ENCODE data around the gene PER3. TPM values are rescaled to one million over a fixed set of nuclear protein-coding genes. Genes with fewer than 3 reads are reported as not detected.

Gene PER3
- total RNA-seq, 3 donors from 2014 or later (not counting 1 experiment from before 2014, with no cell fraction given): 9.1 to 20.8 (median 19.2) TPM

- Mint-ChIP-seq H3K27me3 (ENCODE audit: low read depth in 2 of 2) (no peaks in the 10 kb centered on the region), H3K27ac (no peak overlapping the region), H3K9me3 (peaks cover 0 to 4% of the 10 kb centered on the region in 2 donors), H3K36me3 (peaks cover 11% of the 10 kb centered on the region), H3K4me3 (no peak overlapping the region), H3K4me1 (no peaks in the 10 kb centered on the region)
- no peak overlapping the region for H3K4me3 ChIP-seq (ENCODE audit: low read length)
- no peak for TF ChIP-seq CTCF (IDR thresholded peaks at IDR 0.05)
- intact Hi-C loops (cut with micrococcal nuclease): no loop called here
- H3K27me3 ChIP-seq (ENCODE audit: control insufficient read depth, insufficient read depth, low read length): no peaks in the 10 kb centered on the region
- peaks cover 6% of the 10 kb centered on the region for H3K36me3 ChIP-seq (ENCODE audit: control insufficient read depth, insufficient read depth, low read length)
- H3K27ac ChIP-seq (ENCODE audit: low read length): no peak overlapping the region
- no peak for DNase-seq
- no peak for ATAC-seq
- no peaks in the 10 kb centered on the region for H3K4me1 ChIP-seq (ENCODE audit: control insufficient read depth, insufficient read depth, low read length)
- WGBS (ENCODE audit: insufficient coverage): 98% methylated on average over 12 of the region's 12 CpGs
- peaks cover 8% of the 10 kb centered on the region for H3K9me3 ChIP-seq (ENCODE audit: control insufficient read depth, insufficient read depth, low read length)
Measured at GRCh38 chr1:7795406-7795805, 11.3 kb downstream of the PER3 start.

GRCh38 chr1:7805460-7805859, 21.4 kb downstream of the PER3 start:
- Histone ChIP-seq H3K9me3 (ENCODE audit: control insufficient read depth, insufficient read depth, low read length) (no peaks in the 10 kb centered on the region), H3K27ac (ENCODE audit: low read length) (no peak overlapping the region), H3K36me3 (ENCODE audit: control insufficient read depth, insufficient read depth, low read length) (peaks cover 20% of the 10 kb centered on the region), H3K4me1 (ENCODE audit: control insufficient read depth, insufficient read depth, low read length) (no peaks in the 10 kb centered on the region), H3K4me3 (ENCODE audit: low read length) (no peak overlapping the region), H3K27me3 (ENCODE audit: control insufficient read depth, insufficient read depth, low read length) (no peaks in the 10 kb centered on the region)
- intact Hi-C loops (cut with micrococcal nuclease): loop anchor here (5.0 kb wide), 1 partner anchor 212 kb away; no protein-coding TSS in a partner anchor
- whole genome bisulfite sequencing (ENCODE audit: insufficient coverage): 89% methylated on average over 8 of the region's 9 CpGs
- TF ChIP-seq CTCF (IDR thresholded peaks at IDR 0.05): no peak
- Mint-ChIP-seq H3K27me3 (ENCODE audit: low read depth in 2 of 2) (no peaks in the 10 kb centered on the region), H3K27ac (no peak overlapping the region), H3K4me1 (peaks cover 0 to 5% of the 10 kb centered on the region in 2 donors), H3K36me3 (no peaks in the 10 kb centered on the region), H3K9me3 (no peaks in the 10 kb centered on the region), H3K4me3 (no peak overlapping the region)
- no peak for ATAC-seq
- no peak for DNase-seq

GRCh38 chr1:7808253-7808844, 24.3 kb downstream of the PER3 start:
- intact Hi-C loops (cut with micrococcal nuclease): loop anchor here (1.0 to 5.0 kb wide), 3 partner anchors 48 to 209 kb away; no protein-coding TSS in a partner anchor
- H3K27me3 Mint-ChIP-seq (ENCODE audit: low read depth in 2 of 2): no peaks in the 10 kb centered on the region

More at GRCh38 chr1:7808253-7808844, 24.3 kb downstream of the PER3 start:
- Histone ChIP-seq H3K36me3 (ENCODE audit: control insufficient read depth, insufficient read depth, low read length) (peaks cover 27% of the 10 kb centered on the region), H3K27me3 (ENCODE audit: control insufficient read depth, insufficient read depth, low read length) (no peaks in the 10 kb centered on the region), H3K4me3 (ENCODE audit: low read length) (no peak overlapping the region), H3K27ac (ENCODE audit: low read length) (no peak overlapping the region), H3K4me1 (ENCODE audit: control insufficient read depth, insufficient read depth, low read length) (no peaks in the 10 kb centered on the region), H3K9me3 (ENCODE audit: control insufficient read depth, insufficient read depth, low read length) (peaks cover 3% of the 10 kb centered on the region)
- peak; percentile 62 for TF ChIP-seq CTCF (IDR thresholded peaks at IDR 0.05)
- DNase-seq (peak in 1 of 2 donors; percentile 54), ATAC-seq (peak; percentile 37 to 89 (median 86))
- Mint-ChIP-seq H3K27ac (peak overlapping the region in 1 of 2 donors; percentile 18), H3K4me3 (no peak overlapping the region), H3K4me1 (peaks cover 0 to 5% of the 10 kb centered on the region in 2 donors), H3K9me3 (peaks cover 0 to 5% of the 10 kb centered on the region in 2 donors), H3K36me3 (peaks cover 7% of the 10 kb centered on the region)
- 0% methylated on average over 1 of the region's 1 CpG for WGBS (ENCODE audit: insufficient coverage)

Measured in natural killer cell (primary cell).